Panc1 (cell line): ENCODE results near the gene HP. TPM values are rescaled to one million over a fixed set of nuclear protein-coding genes. Genes with fewer than 3 reads are reported as not detected.
"Not testable (repeated sequence)": the region's sequence is repeated elsewhere in the genome, so short reads cannot be mapped to it uniquely, and the experiment has no call there.

Experiments used
- ATAC-seq: fragments of 200-7000 bp; cut with Tn5 transposase; 2 replicates; pipeline ENCODE4 v1.9.1; 2020; ENCODE audit warnings: mild to moderate bottlenecking, moderate library complexity
- BruUV-seq: library from RNA; stranded (reverse); fragments of 400-500 nt; replicated peaks from 2 replicates; lab custom pipeline; 2021; lab: Mats Ljungman, UMichigan
- CTCF ChIA-PET: fragments of 300-600 bp; sonication (Branson Sonifier 250); formaldehyde crosslinking; loops from one replicate; lab custom pipeline; 2022; ENCODE audit warnings: antibody characterized with exemption; lab: Charles Lee
- POLR2A ChIA-PET: fragments of 300-600 bp; sonication (Branson Sonifier 250); formaldehyde crosslinking; loops from one replicate; lab custom pipeline; 2022; ENCODE audit warnings: antibody characterized with exemption; lab: Charles Lee
- DNase-seq: peaks from one replicate; pipeline ENCODE4 v3.0.0-alpha.2; 2010; ENCODE audit warnings: low read depth, low spot score
- H3K27ac ChIP-seq: 2 replicates; pipeline ENCODE4 v1.5.1; 2011; ENCODE audit warnings: mild to moderate bottlenecking, low read length, inconsistent platforms
- H3K27me3 ChIP-seq: fragments of 200-500 bp; sonication (Bioruptor generic); 2 replicates; pipeline ENCODE4 v1.6.0; 2014; ENCODE audit warnings: low read length, inconsistent platforms; ENCODE audit not compliant: control insufficient read depth, insufficient read depth
- H3K36me3 ChIP-seq: fragments of 200-500 bp; sonication (Bioruptor generic); 2 replicates; pipeline ENCODE4 v1.5.1; 2014; ENCODE audit warnings: inconsistent platforms, mild to moderate bottlenecking, low read length, moderate library complexity; ENCODE audit not compliant: control insufficient read depth, insufficient read depth
- H3K4me1 ChIP-seq: 2 replicates; pipeline ENCODE4 v1.5.1; 2011; ENCODE audit warnings: inconsistent platforms, mild to moderate bottlenecking, low read length, moderate library complexity; ENCODE audit not compliant: control insufficient read depth, insufficient read depth
- H3K4me3 ChIP-seq, 2 experiments: 2 replicates each; pipeline ENCODE4 v1.5.1; 2011 to 2012; ENCODE audit warnings: low read depth in 2 of 2, low read length in 2 of 2, mild to moderate bottlenecking in 2 of 2, inconsistent platforms in 1 of 2, moderate library complexity in 1 of 2
- H3K9me3 ChIP-seq: fragments of 200-500 bp; sonication (Bioruptor generic); 2 replicates; pipeline ENCODE4 v1.5.1; 2014; ENCODE audit warnings: low read depth, mild to moderate bottlenecking, inconsistent platforms, low read length, moderate library complexity; ENCODE audit not compliant: control insufficient read depth, insufficient read depth
- POLR2AphosphoS5 ChIP-seq: IDR thresholded peaks from 2 replicates; pipeline ENCODE4 v1.6.1; 2012; ENCODE audit warnings: mild to moderate bottlenecking, low read depth, low read length, moderate library complexity
- SIN3A ChIP-seq: IDR thresholded peaks from 2 replicates; pipeline ENCODE4 v1.6.1; 2012; ENCODE audit warnings: low read depth, mild to moderate bottlenecking, low read length, moderate library complexity, borderline replicate concordance; ENCODE audit not compliant: insufficient read depth
- TCF7L2 ChIP-seq: IDR thresholded peaks from 2 replicates; pipeline ENCODE4 v1.6.1; 2011; ENCODE audit warnings: mild to moderate bottlenecking, low read depth, low read length, inconsistent platforms
- in situ Hi-C: cut with HindIII; loops from 2 replicates; pipeline ENCODE4 v1.10.0; 2016; ENCODE audit warnings: low sequenced_read_pairs, low pct_unique_long_range_greater_than_20kb
- intact Hi-C: fragments of 100-400 bp; cut with micrococcal nuclease; formaldehyde crosslinking; loops from one replicate; pipeline ENCODE4 v1.10.0; 2022; ENCODE audit not compliant: unreplicated experiment
- total RNA-seq: library from RNA; stranded (reverse); gene quantifications from one replicate; pipeline ENCODE4 v1.2.1, GENCODE V29; 2021; ENCODE audit not compliant: unreplicated experiment
- TF ChIP-seq, protein P1 (sequence below): fragments of 450-650 bp; IDR thresholded peaks from 2 replicates; pipeline ENCODE4 v1.5.1; 2017; ENCODE audit warnings: mild to moderate bottlenecking
- TF ChIP-seq, protein P2 (sequence below), 2 experiments: IDR thresholded peaks; 2 replicates each; pipeline ENCODE4 v1.6.1; 2011 to 2012; ENCODE audit warnings: low read depth in 2 of 2, control low read depth in 1 of 2, low read length in 1 of 2, mild to moderate bottlenecking in 1 of 2, moderate library complexity in 1 of 2; ENCODE audit not compliant: insufficient read depth in 1 of 2

HP gene
- total RNA-seq, 1 experiment from 2014 or later, result 7.0 TPM

DNA sequence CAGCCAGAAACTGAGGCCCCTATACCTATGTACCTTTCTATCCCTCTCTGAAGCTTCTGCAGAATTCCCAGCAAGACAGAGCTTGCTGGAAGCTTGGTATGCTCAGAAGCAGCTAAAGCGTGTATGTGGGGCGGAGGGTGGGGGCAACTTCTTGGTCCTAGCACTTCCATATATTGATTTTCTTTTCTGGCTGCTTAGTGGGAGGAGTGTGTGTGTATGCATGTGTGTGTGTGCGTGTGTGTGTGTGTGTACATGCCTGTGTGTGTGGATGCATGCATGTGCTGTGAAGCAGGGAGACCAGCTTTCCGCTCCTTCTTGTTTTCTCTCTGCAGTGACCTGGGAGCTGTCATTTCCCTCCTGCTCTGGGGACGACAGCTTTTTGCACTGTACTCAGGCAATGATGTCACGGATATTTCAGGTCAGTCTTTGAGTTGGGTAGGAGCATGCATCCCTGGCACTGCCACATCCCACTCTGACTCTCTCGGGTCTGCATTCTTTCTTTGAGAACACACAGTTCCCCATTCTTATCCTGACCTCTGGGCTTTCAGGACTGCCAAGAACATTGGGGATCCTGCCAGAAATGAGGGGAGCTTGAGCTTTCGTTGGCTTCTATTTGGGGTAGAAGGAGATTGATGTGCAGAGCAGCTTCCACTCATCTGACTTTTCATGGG is 19.4 kb downstream of the HP start:
- DNase-seq (no peak), ATAC-seq (no peak)
- TF ChIP-seq TCF7L2 (no peak), SIN3A (no peak), POLR2AphosphoS5 (no peak)
- TF ChIP-seq, protein P1, sequence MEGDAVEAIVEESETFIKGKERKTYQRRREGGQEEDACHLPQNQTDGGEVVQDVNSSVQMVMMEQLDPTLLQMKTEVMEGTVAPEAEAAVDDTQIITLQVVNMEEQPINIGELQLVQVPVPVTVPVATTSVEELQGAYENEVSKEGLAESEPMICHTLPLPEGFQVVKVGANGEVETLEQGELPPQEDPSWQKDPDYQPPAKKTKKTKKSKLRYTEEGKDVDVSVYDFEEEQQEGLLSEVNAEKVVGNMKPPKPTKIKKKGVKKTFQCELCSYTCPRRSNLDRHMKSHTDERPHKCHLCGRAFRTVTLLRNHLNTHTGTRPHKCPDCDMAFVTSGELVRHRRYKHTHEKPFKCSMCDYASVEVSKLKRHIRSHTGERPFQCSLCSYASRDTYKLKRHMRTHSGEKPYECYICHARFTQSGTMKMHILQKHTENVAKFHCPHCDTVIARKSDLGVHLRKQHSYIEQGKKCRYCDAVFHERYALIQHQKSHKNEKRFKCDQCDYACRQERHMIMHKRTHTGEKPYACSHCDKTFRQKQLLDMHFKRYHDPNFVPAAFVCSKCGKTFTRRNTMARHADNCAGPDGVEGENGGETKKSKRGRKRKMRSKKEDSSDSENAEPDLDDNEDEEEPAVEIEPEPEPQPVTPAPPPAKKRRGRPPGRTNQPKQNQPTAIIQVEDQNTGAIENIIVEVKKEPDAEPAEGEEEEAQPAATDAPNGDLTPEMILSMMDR, result no peak
- TF ChIP-seq, protein P2, sequence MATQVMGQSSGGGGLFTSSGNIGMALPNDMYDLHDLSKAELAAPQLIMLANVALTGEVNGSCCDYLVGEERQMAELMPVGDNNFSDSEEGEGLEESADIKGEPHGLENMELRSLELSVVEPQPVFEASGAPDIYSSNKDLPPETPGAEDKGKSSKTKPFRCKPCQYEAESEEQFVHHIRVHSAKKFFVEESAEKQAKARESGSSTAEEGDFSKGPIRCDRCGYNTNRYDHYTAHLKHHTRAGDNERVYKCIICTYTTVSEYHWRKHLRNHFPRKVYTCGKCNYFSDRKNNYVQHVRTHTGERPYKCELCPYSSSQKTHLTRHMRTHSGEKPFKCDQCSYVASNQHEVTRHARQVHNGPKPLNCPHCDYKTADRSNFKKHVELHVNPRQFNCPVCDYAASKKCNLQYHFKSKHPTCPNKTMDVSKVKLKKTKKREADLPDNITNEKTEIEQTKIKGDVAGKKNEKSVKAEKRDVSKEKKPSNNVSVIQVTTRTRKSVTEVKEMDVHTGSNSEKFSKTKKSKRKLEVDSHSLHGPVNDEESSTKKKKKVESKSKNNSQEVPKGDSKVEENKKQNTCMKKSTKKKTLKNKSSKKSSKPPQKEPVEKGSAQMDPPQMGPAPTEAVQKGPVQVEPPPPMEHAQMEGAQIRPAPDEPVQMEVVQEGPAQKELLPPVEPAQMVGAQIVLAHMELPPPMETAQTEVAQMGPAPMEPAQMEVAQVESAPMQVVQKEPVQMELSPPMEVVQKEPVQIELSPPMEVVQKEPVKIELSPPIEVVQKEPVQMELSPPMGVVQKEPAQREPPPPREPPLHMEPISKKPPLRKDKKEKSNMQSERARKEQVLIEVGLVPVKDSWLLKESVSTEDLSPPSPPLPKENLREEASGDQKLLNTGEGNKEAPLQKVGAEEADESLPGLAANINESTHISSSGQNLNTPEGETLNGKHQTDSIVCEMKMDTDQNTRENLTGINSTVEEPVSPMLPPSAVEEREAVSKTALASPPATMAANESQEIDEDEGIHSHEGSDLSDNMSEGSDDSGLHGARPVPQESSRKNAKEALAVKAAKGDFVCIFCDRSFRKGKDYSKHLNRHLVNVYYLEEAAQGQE (IDR thresholded peaks at IDR 0.05; ENCODE audit: insufficient read depth in 1 of 2, low read depth in 2 of 2, low read length in 1 of 2), result no peak
- Histone ChIP-seq H3K4me1 (no peaks in the 10 kb centered on the region), H3K27ac (no peak overlapping the region), H3K27me3 (no peaks in the 10 kb centered on the region), H3K4me3 (no peak overlapping the region), H3K36me3 (no peaks in the 10 kb centered on the region), H3K9me3 (no peaks in the 10 kb centered on the region)
- intact Hi-C loops (no loop called here), in situ Hi-C loops (no loop called here)
- POLR2A ChIA-PET, result interaction anchor here (0.6 kb wide), 1 partner anchor 18 kb away, joined by 3 read pairs; no protein-coding TSS in a partner anchor
- BruUV-seq, result no TSS peak
- CTCF ChIA-PET, result no interaction called here

DNA sequence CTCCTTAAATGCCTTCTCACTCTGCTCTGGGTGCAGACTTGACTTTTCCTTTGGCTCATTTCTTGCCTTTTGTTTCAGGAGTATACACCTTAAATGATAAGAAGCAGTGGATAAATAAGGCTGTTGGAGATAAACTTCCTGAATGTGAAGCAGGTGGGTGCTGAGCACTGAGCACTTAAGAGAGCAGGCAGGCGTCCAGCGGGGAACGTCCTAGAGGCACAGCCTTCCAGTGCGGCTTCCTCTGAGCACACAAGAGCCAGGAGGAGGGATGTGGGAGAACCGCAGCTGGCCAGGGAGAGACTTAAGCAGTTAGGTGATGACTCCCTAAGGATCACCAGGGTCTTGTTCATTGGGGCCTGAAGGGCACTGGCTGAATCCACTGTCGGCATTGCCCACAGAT is 20.8 kb downstream of the HP start:
- H3K27ac ChIP-seq, H3K36me3 ChIP-seq, DNase-seq, intact Hi-C loops, POLR2A ChIA-PET, in situ Hi-C loops, CTCF ChIA-PET, H3K4me3 ChIP-seq, H3K4me1 ChIP-seq, BruUV-seq, H3K27me3 ChIP-seq, H3K9me3 ChIP-seq, ATAC-seq: not testable (repeated sequence)

DNA sequence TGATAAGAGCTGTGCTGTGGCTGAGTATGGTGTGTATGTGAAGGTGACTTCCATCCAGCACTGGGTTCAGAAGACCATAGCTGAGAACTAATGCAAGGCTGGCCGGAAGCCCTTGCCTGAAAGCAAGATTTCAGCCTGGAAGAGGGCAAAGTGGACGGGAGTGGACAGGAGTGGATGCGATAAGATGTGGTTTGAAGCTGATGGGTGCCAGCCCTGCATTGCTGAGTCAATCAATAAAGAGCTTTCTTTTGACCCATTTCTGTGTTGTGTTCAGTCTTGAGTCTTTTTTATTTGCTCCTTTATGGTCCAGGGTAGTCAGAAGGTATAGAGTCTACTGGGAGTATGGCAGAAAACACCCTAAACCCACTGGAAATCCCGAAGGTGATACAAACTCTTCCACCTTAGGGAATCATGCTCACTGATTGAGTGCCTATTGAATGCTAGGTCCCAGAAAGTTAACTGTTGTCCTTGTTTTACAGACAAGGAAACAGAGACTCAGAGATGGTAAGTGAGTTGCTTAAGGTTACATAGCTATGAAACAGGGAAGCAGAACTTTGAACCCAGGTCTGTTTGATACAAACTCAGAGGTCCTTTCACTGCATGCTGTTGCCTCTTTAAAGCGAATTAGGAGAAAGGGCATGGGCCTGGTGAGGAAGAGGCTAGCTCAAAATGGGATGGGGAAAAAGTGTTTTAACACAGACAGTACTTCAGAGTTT is 22.8 kb downstream of the HP start:
- CTCF ChIA-PET, H3K27ac ChIP-seq, H3K9me3 ChIP-seq, intact Hi-C loops, H3K4me1 ChIP-seq, in situ Hi-C loops, H3K36me3 ChIP-seq, H3K27me3 ChIP-seq, ATAC-seq, H3K4me3 ChIP-seq, POLR2A ChIA-PET, DNase-seq, BruUV-seq: not testable (repeated sequence)
